GM12878 (cell line): ENCODE data around the gene OPN1SW. TPM values are rescaled to one million over a fixed set of nuclear protein-coding genes. Genes with fewer than 3 reads are reported as not detected.
A peak's percentile ranks its signal among the peaks of the same experiment; 100 is the strongest.

Experiments used
- ATAC-seq: fragments of 200-7000 bp; cut with Tn5 transposase; 3 replicates; pipeline ENCODE4 v1.9.1; 2020; ENCODE audit warnings: mild to moderate bottlenecking, moderate library complexity
- BruUV-seq: library from RNA; stranded (reverse); fragments of 400-500 nt; replicated peaks from 2 replicates; lab custom pipeline; 2021; lab: Mats Ljungman, UMichigan
- CTCF ChIA-PET: fragments of 300-600 bp; sonication (Branson Sonifier 250); formaldehyde crosslinking; extraction: SDS; loops from one replicate; lab custom pipeline; 2021; ENCODE audit warnings: inconsistent platforms; lab: Yijun Ruan, JAX
- POLR2A ChIA-PET: fragments of 350-600 bp; formaldehyde crosslinking; extraction: SDS; loops from one replicate; lab custom pipeline; 2021; ENCODE audit warnings: inconsistent platforms; lab: Charles Lee
- RAD21 ChIA-PET: fragments of 300-600 bp; sonication (Branson Sonifier 250); formaldehyde crosslinking; loops from one replicate; lab custom pipeline; 2023; ENCODE audit warnings: antibody characterized with exemption; ENCODE audit not compliant: unreplicated experiment; lab: Charles Lee
- SMC1A ChIA-PET: fragments of 300-600 bp; sonication (Branson Sonifier 250); formaldehyde crosslinking; loops from one replicate; lab custom pipeline; 2023; ENCODE audit not compliant: unreplicated experiment, uncharacterized antibody; lab: Charles Lee
- DNase-seq: peaks from one replicate; pipeline ENCODE4 v3.0.0-alpha.2; 2011; ENCODE audit warnings: low read depth, low spot score
- FAIRE-seq: peaks from 3 replicates; lab custom pipeline; 2011; peaks lifted over from hg19 to GRCh38; lab: Jason Lieb, UNC
- H2AFZ ChIP-seq: 2 replicates; pipeline ENCODE4 v1.6.0; 2011; ENCODE audit warnings: low read depth, low read length, control low read depth; ENCODE audit not compliant: control insufficient read depth
- H3K27ac ChIP-seq: 2 replicates; pipeline ENCODE4 v1.5.1; 2011; ENCODE audit warnings: control low read depth; ENCODE audit not compliant: control insufficient read depth, insufficient read depth
- H3K27me3 ChIP-seq, 2 experiments: replicated peaks in 1 of 2; 2 replicates each; pipeline versions ENCODE4 v1.6.0 to v1.6.1; 2011; ENCODE audit warnings: low read length in 1 of 2; ENCODE audit not compliant: control insufficient read depth in 2 of 2, insufficient read depth in 2 of 2
- H3K36me3 ChIP-seq, 2 experiments: 2 replicates each; pipeline ENCODE4 v1.5.1; 2011; ENCODE audit warnings: low read length in 1 of 2; ENCODE audit not compliant: control insufficient read depth in 2 of 2, insufficient read depth in 2 of 2
- H3K4me1 ChIP-seq: 2 replicates; pipeline ENCODE4 v1.6.1; 2011; ENCODE audit warnings: mild to moderate bottlenecking, low read length, moderate library complexity, mixed read lengths; ENCODE audit not compliant: control insufficient read depth, insufficient read depth
- H3K4me2 ChIP-seq: 2 replicates; pipeline ENCODE4 v1.6.0; 2011; ENCODE audit warnings: control low read depth; ENCODE audit not compliant: control insufficient read depth, insufficient read depth
- H3K4me3 ChIP-seq: fragments of 200-600 bp; sonication (generic); 2 replicates; pipeline ENCODE4 v1.5.1; 2016
- H3K79me2 ChIP-seq: 2 replicates; pipeline ENCODE4 v1.6.0; 2011; ENCODE audit warnings: low read length; ENCODE audit not compliant: control insufficient read depth, insufficient read depth
- H3K9ac ChIP-seq: 2 replicates; pipeline ENCODE4 v1.8.0; 2011; ENCODE audit warnings: low read length, control low read depth, mixed read lengths; ENCODE audit not compliant: control insufficient read depth, insufficient read depth
- H3K9me3 ChIP-seq: replicated peaks from 3 replicates; pipeline ENCODE4 v1.5.1; 2011; ENCODE audit warnings: mild to moderate bottlenecking, low read length; ENCODE audit not compliant: control insufficient read depth, insufficient read depth
- H4K20me1 ChIP-seq: 2 replicates; pipeline ENCODE4 v1.6.0; 2011; ENCODE audit not compliant: control insufficient read depth, insufficient read depth
- GATAD2B ChIP-seq: fragments of 450-650 bp; conservative IDR thresholded peaks from 2 replicates; pipeline ENCODE4 v1.6.1; 2017; ENCODE audit warnings: low read depth, mild to moderate bottlenecking, moderate library complexity
- MYB ChIP-seq: fragments of 150-350 bp; IDR thresholded peaks from 2 replicates; pipeline ENCODE4 v1.6.1; 2014; ENCODE audit warnings: mild to moderate bottlenecking, low read depth, low read length, borderline replicate concordance
- NR2C2 ChIP-seq: IDR thresholded peaks from 2 replicates; pipeline ENCODE4 v1.6.1; 2011; ENCODE audit warnings: borderline replicate concordance, low read depth; ENCODE audit not compliant: control insufficient read depth, insufficient read length
- POU2F2 ChIP-seq: IDR thresholded peaks from 3 replicates; pipeline ENCODE4 v1.6.1; 2011; ENCODE audit warnings: low read depth, mild to moderate bottlenecking, low read length, borderline replicate concordance
- SMARCA5 ChIP-seq: fragments of 450-650 bp; IDR thresholded peaks from 2 replicates; pipeline ENCODE4 v1.6.1; 2017; ENCODE audit warnings: mild to moderate bottlenecking
- SREBF2 ChIP-seq: IDR thresholded peaks from 2 replicates; pipeline ENCODE4 v1.6.1; 2012; ENCODE audit warnings: mild to moderate bottlenecking, low read length
- ZNF384 ChIP-seq: IDR thresholded peaks from 2 replicates; pipeline ENCODE4 v1.6.1; 2012; ENCODE audit warnings: low read depth, mild to moderate bottlenecking, low read length, improper control_type of control experiment, borderline replicate concordance
- WGBS: methylation state at CpG from one replicate; pipeline ENCODE4 v1.1.6; 2016; ENCODE audit warnings: low lambda C conversion rate; ENCODE audit not compliant: insufficient replicate concordance, insufficient coverage; ENCODE audit errors: missing lambda C conversion rate; 5-methylcytosine and 5-hydroxymethylcytosine counted together
- in situ Hi-C: fragments of 300-500 bp; cut with MboI; formaldehyde crosslinking; loops from 9 replicates; pipeline ENCODE4 v1.14.3; 2018; ENCODE audit warnings: mixed read lengths
- intact Hi-C: fragments of 100-400 bp; cut with micrococcal nuclease; formaldehyde crosslinking; loops from one replicate; pipeline ENCODE4 v1.14.2; 2022; ENCODE audit not compliant: unreplicated experiment
- polyA plus RNA-seq, 11 experiments: library from polyadenylated mRNA; depleted of rRNA in 4 of 11; unstranded in 6 of 11; stranded (reverse) in 5 of 11; fragments of >200 nt; fragmentation: Nextera tagmentation in 4 of 11; fragmentation: Illumina TruSeq in 1 of 11; extraction: Ambion mirVana in 4 of 11; extraction: Trizol in 1 of 11; gene quantifications; 1 replicate in 1 of 11; 2 replicates in 10 of 11; pipeline versions ENCODE4 v1.2.1 to v1.2.3, GENCODE V29; 2011 to 2016; ENCODE audit warnings: inconsistent platforms in 2 of 11, missing spikeins in 2 of 11, low read depth in 1 of 11
- total RNA-seq, 4 experiments: library from RNA; depleted of rRNA in 3 of 4; stranded (reverse); fragments of >200 nt in 3 of 4; fragmentation: Illumina TruSeq in 1 of 4; extraction: Trizol in 1 of 4; gene quantifications; 2 replicates each; pipeline versions ENCODE4 v1.2.1 to v1.2.3, GENCODE V29; 2013 to 2021
- TF ChIP-seq, protein P1 (sequence below): IDR thresholded peaks from 2 replicates; pipeline ENCODE4 v1.6.1; 2012; ENCODE audit warnings: mild to moderate bottlenecking, low read depth, low read length
- TF ChIP-seq, protein P2 (sequence below): fragments of 450-650 bp; IDR thresholded peaks from 2 replicates; pipeline ENCODE4 v1.6.1; 2018; ENCODE audit warnings: borderline replicate concordance, mild to moderate bottlenecking; ENCODE audit not compliant: partially characterized antibody

OPN1SW gene
- total and polyA plus RNA-seq, 10 of the 15 experiments (the other 5 are each of a cell fraction or from before 2014, with no cell fraction given) = 0.11 to 0.35 (median 0.19) TPM; not detected in 6

DNA sequence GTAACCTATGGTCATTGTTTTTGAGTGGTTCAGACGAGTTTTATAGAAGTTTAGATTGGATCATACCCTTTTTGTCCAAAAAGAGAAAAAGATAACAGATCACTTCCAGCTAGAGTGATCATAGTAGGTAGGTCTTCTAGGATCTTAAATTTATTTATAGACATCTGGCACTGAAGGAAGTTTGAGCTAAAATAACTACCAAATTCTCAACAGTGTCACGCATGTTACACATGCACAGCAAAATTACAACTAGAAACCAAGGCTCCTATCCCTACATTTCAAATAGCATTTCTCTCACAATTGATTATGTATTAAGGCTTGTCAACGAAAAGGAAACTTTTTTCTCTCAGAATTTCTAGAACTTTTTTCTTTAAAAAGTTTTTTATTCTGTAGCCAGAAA, 34.1 kb downstream of the OPN1SW start:
- in situ Hi-C loops = no loop called here
- DNase-seq = no peak
- no peak for ATAC-seq
- Histone ChIP-seq H3K4me2 (peak overlapping the region; percentile 73), H3K9me3 (no peaks in the 10 kb centered on the region), H3K36me3 (no peaks in the 10 kb centered on the region), H4K20me1 (no peaks in the 10 kb centered on the region), H3K27ac (no peak overlapping the region), H3K79me2 (peaks cover 72% of the 10 kb centered on the region)
- 48% methylated on average over 3 of the region's 3 CpGs for WGBS
- POLR2A ChIA-PET = interaction anchor here (0.5 to 4.0 kb wide), 8 partner anchors 9 to 817 kb away, joined by 3 to 25 read pairs (median 3); no protein-coding TSS in a partner anchor
- CTCF ChIA-PET = interaction anchor here (0.7 to 2.7 kb wide), 9 partner anchors 9 to 350 kb away, joined by 3 to 8 read pairs (median 3); partner anchors contain the start of gene GARIN1A
- SMC1A ChIA-PET = interaction anchor here (0.8 to 3.2 kb wide), 8 partner anchors 9 to 422 kb away, joined by 3 to 16 read pairs (median 4); no protein-coding TSS in a partner anchor
- TF ChIP-seq NR2C2 = no peak
- TF ChIP-seq, protein P1, sequence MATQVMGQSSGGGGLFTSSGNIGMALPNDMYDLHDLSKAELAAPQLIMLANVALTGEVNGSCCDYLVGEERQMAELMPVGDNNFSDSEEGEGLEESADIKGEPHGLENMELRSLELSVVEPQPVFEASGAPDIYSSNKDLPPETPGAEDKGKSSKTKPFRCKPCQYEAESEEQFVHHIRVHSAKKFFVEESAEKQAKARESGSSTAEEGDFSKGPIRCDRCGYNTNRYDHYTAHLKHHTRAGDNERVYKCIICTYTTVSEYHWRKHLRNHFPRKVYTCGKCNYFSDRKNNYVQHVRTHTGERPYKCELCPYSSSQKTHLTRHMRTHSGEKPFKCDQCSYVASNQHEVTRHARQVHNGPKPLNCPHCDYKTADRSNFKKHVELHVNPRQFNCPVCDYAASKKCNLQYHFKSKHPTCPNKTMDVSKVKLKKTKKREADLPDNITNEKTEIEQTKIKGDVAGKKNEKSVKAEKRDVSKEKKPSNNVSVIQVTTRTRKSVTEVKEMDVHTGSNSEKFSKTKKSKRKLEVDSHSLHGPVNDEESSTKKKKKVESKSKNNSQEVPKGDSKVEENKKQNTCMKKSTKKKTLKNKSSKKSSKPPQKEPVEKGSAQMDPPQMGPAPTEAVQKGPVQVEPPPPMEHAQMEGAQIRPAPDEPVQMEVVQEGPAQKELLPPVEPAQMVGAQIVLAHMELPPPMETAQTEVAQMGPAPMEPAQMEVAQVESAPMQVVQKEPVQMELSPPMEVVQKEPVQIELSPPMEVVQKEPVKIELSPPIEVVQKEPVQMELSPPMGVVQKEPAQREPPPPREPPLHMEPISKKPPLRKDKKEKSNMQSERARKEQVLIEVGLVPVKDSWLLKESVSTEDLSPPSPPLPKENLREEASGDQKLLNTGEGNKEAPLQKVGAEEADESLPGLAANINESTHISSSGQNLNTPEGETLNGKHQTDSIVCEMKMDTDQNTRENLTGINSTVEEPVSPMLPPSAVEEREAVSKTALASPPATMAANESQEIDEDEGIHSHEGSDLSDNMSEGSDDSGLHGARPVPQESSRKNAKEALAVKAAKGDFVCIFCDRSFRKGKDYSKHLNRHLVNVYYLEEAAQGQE = no peak
- no peak for TF ChIP-seq MYB
- TF ChIP-seq SREBF2 = no peak
- TF ChIP-seq, protein P2, sequence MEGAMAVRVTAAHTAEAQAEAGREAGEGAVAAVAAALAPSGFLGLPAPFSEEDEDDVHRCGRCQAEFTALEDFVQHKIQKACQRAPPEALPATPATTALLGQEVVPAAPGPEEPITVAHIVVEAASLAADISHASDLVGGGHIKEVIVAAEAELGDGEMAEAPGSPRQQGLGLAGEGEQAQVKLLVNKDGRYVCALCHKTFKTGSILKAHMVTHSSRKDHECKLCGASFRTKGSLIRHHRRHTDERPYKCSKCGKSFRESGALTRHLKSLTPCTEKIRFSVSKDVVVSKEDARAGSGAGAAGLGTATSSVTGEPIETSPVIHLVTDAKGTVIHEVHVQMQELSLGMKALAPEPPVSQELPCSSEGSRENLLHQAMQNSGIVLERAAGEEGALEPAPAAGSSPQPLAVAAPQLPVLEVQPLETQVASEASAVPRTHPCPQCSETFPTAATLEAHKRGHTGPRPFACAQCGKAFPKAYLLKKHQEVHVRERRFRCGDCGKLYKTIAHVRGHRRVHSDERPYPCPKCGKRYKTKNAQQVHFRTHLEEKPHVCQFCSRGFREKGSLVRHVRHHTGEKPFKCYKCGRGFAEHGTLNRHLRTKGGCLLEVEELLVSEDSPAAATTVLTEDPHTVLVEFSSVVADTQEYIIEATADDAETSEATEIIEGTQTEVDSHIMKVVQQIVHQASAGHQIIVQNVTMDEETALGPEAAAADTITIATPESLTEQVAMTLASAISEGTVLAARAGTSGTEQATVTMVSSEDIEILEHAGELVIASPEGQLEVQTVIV = no peak
- no peak for TF ChIP-seq SMARCA5
- no peak for TF ChIP-seq POU2F2
- no peak for TF ChIP-seq ZNF384
- no peak for TF ChIP-seq GATAD2B
- TF ChIP-seq, all 136 proteins: peak for 0
- no TSS peak for BruUV-seq
- Histone ChIP-seq H3K27me3 (no peaks in the 10 kb centered on the region), H3K4me1 (peaks cover 5% of the 10 kb centered on the region; the same call in 1 of the 2 replicates), H2AFZ (no peak overlapping the region), H3K9ac (no peak overlapping the region), H3K4me3 (peak overlapping the region; percentile 87)
- intact Hi-C loops = no loop called here
- RAD21 ChIA-PET = interaction anchor here (0.6 to 2.2 kb wide), 7 partner anchors 15 to 1376 kb away, joined by 3 to 5 read pairs (median 3); no protein-coding TSS in a partner anchor
- FAIRE-seq = peak; percentile 13
